ENCODE measurements around the gene DHRS1.

DHRS1 gene

GRCh38 chr14:24327303-24327702 is 27.7 kb upstream of the DHRS1 start:
- DNase-seq, result no peak

GRCh38 chr14:24325963-24326362 is 26.4 kb upstream of the DHRS1 start:
- DNase-seq, result no peak

GRCh38 chr14:24325041-24325530 is 25.5 kb upstream of the DHRS1 start:
- DNase-seq, result no peak

GRCh38 chr14:24324024-24324423 is 24.4 kb upstream of the DHRS1 start:
- no peak for DNase-seq

- no peak for DNase-seq
Observed at GRCh38 chr14:24323341-24323740, 23.8 kb upstream of the DHRS1 start.

GRCh38 chr14:24322672-24323071 is 23.1 kb upstream of the DHRS1 start:
- no peak for DNase-seq

GRCh38 chr14:24321212-24321975 is 21.8 kb upstream of the DHRS1 start:
- no peak for DNase-seq

GRCh38 chr14:24317141-24317928 is 17.8 kb upstream of the DHRS1 start:
- no peak for DNase-seq

GRCh38 chr14:24316597-24316950 is 17.0 kb upstream of the DHRS1 start:
- DNase-seq, result no peak

- no peak for DNase-seq
Observed at GRCh38 chr14:24315807-24316596, 16.4 kb upstream of the DHRS1 start.

- no peak for DNase-seq
Observed at GRCh38 chr14:24315243-24315806, 15.7 kb upstream of the DHRS1 start.

- no peak for DNase-seq
Observed at GRCh38 chr14:24314377-24315193, 15.0 kb upstream of the DHRS1 start.

- DNase-seq, result no peak
Observed at GRCh38 chr14:24313913-24314312, 14.3 kb upstream of the DHRS1 start.

GRCh38 chr14:24312736-24313507 is 13.3 kb upstream of the DHRS1 start:
- DNase-seq, result no peak

- DNase-seq, result no peak
Observed at GRCh38 chr14:24311837-24312615, 12.4 kb upstream of the DHRS1 start.

- DNase-seq, result peak; percentile 88
Observed at GRCh38 chr14:24310646-24311604, 11.3 kb upstream of the DHRS1 start, which contains the start of gene LTB4R. LTB4R (plus strand) TSS chr14:24311502; CDS start chr14:24315652, 4,150 bp downstream.

- DNase-seq, result no peak
Observed at GRCh38 chr14:24310265-24310645, 10.7 kb upstream of the DHRS1 start.

GRCh38 chr14:24309538-24310264 is 10.1 kb upstream of the DHRS1 start, which contains the start of gene LTB4R2:
LTB4R2 (plus strand) TSS chr14:24310140; CDS start chr14:24310665, 525 bp downstream.
- DNase-seq, result no peak
